HG03442 (cell line): ENCODE measurements around the gene NR1D2.

ENCODE experiments used
- ATAC-seq: cut with Tn5 transposase; IDR thresholded peaks from one replicate; pipeline ENCODE4 v1.9.1; 2021; ENCODE audit warnings: mild to moderate bottlenecking, moderate library complexity; ENCODE audit not compliant: unreplicated experiment

The NR1D2 gene

DNA sequence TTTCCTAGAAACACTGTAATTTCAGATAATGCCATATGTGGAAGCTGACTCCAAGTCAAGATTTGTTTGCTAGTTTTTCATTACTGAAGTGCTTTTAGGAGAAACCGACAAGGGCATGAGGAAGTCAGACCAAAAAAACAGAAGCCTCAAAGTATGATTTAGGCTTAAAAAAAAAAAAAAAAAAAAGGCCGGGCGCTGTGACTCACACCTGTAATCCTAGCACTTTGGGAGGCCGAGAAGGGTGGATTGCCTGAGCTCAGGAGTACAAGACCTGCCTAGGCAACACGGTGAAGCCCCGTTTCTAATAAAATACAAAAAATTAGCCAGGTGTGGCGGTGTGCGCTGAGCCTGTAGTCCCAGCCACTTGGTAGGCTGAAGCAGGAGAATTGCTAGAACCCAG is 16.6 kb upstream of the NR1D2 start:
- ATAC-seq: no peak

DNA sequence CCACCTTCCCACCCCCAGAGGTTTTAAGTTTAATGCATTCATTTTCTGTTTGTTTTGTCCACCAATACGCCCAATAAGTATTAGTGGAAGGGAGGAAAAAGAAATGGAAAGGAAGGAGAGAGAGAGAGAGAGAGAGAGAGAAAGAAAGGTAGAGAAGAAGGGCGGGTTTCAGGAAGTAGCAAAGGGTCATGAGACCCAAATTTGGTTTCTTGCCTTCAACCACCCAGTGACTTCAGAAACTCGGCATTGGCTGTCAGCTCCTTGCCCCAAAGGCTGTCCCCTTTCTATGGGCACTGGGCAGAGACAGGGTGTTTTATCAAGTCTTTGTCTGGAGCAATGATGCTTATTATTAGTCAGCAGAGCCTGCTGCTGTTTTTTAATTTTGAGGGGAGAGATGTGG is 13.5 kb upstream of the NR1D2 start:
- ATAC-seq: no peak

DNA sequence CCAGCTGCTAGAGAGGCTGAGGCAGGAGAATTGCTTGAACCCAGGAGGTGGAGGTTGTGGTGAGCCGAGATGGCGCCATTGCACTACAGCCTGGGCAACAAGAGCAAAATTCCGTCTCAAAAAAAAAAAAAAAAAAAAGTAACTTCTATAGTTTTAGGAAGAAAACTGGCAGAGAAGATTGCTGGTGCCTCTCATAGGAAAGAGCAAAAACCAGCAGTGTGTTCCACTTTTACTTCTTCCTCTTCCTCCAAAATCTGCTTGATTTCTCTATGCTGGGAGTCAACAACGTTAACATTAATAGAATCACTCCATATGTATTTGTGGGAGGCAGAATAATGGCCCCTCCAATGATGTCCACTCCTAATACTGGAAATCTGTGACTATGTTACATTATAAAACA is 12.5 kb upstream of the NR1D2 start:
- ATAC-seq: no peak

DNA sequence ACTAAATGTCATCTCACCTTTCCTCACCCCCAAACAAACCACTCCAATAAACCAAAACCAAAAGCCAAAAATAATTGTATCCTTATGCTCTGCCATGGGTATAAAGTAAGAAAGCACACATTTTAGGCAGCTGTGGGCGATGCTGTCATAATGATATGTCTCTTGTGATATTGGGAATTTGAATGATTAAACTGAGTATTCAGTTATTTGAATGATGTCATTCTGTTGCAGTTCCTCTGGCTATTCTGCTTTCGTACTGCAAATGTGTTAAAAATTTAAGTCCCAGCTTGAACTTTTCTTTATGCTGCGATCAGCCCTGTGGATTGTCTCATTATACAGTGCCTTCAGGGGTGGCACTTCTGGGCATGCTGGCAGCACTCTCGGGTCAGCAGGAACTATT is 10.8 kb upstream of the NR1D2 start:
- no peak for ATAC-seq

DNA sequence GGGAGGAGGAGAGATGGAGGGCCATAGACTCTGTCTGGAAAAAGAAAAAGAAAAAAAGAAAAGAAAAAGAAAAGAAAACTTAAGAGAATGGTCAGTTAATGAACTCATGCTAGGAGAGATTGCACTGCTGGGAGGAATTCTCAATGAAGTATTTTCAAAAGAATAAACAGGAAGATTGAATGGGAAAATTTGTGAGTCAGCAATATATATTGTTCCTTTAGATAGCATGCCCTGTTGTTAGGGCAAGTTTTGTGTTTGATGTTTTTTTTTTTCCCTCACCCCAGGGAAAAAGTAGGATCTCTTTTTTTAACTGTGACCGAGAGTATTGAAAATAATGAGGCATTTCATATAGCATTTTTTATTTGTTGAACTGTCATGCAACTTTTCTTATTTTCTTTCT is 7.8 kb upstream of the NR1D2 start:
- ATAC-seq: no peak

DNA sequence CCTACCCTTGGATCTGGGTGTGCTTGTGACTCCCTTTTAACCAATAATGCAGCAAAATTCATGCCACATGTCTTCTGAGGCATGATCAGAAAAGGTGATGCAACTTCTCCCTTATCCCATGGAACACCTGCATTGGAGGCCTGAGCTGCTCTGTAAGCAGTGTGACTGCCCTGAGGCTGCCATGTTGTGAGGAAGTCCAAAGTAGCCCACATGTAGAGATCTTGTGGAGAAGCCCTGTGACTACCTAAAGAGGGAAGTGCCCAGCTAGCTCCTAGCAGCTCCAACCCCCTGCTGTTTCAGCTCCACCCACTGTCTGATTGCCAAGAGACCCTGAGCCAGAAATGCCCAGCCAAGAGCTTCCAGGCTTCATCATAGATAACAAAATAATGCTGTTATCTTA is 6.4 kb upstream of the NR1D2 start:
- no peak for ATAC-seq

DNA sequence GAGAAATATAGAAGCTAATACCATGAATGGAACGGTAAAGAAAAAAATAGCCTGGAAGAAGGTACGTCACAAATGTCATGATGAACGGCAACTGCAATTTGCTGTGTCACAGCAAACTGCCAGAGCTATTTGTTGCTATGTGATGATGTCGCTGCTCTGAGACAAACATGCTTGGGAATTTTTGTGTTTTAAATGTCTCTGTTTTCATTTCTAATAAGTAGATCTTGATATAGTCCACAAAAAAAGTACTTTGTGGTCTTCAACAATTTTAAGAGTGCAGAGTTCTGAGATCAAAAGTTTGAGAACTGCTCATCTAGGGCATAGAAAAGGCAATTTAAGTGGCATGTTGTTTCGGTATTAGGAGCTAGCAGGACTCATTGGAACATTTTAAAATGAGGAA is 4.3 kb upstream of the NR1D2 start:
- no peak for ATAC-seq

DNA sequence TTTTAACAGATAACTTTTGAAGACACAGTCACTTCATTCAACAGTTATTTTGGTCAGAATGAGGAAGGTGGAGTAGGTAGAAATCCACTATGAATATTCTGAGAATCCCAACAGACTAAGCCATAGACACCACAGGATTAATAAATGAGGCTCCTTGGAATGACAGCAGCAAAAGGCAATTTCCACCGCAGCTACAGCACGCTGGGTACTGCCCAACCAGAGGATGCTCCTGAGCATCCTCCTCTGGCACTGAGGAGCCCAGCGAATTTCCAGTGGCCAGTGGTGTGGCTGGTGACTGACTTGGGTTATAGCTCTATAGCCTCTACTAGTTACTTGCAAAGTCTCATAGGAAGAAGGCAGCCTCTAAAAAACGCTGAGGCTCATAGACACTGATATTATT is 3.6 kb upstream of the NR1D2 start:
- no peak for ATAC-seq

DNA sequence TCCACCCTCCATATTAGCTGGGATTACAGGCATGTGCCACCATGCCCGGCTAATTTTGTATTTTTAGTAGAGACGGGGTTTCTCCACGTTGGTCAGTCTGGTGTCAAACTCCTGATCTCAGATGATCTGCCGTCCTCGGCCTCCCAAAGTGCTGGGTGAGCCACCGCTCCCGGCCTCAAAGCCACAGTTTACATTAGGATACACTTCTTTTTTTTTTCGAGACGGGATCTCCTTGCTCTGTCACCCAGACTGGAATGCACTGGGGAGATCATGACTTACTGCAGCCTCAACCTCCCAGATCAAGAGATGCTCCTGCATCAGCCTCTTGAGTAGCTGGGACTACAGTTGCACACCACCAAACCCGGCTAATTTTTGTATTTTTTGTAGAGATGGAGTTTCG is 2.5 kb upstream of the NR1D2 start:
- ATAC-seq: no peak

DNA sequence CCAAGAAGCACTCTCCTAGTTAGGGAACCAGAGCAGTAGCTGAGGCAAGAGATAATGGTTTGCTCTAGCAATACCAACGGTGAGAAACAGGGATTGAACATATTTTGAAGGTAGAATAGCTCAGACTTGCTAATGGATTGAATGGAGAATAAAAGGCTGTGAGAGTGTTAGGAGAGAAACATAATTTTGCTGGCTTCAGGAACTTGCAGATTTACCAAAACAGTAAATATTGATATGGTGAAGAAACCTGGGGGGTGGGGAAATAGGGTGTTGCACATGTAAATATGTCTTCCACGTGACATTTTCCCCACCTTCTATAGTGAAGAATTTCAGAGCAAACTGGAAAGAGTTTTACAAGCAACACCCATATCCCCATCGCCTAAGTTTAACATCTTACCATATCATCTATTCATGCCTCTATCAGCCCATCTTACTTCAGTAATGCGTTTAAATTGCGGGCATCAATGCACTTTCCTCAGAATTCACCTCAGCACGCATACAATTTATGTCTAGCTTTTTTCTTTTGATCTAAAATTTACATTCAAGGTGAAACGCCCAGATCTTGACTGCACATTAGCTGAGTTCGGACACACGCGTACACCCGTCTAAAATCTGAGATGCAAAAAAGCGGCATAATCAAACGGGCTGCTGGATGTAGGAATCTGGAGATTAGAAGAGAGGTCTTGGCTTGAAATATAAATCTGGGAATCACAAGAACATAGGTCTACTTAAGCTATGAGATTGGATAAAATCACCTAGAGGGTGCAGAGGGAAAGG is 891 bp upstream of the NR1D2 start:
- ATAC-seq: no peak

DNA sequence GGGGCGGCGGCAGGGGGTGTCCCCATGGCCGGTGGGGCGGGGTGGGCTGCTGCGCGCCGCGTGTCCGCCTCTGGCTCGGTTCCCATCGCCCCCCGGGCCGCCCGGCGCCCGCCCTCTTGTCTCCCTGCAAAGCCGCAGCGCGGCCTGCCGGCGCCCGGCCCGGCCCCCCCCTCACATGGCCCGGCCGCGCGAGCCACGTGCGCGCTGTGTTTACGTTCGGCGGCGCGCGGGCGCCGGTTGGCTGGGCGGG is 502 bp downstream of the NR1D2 start:
- no peak for ATAC-seq

DNA sequence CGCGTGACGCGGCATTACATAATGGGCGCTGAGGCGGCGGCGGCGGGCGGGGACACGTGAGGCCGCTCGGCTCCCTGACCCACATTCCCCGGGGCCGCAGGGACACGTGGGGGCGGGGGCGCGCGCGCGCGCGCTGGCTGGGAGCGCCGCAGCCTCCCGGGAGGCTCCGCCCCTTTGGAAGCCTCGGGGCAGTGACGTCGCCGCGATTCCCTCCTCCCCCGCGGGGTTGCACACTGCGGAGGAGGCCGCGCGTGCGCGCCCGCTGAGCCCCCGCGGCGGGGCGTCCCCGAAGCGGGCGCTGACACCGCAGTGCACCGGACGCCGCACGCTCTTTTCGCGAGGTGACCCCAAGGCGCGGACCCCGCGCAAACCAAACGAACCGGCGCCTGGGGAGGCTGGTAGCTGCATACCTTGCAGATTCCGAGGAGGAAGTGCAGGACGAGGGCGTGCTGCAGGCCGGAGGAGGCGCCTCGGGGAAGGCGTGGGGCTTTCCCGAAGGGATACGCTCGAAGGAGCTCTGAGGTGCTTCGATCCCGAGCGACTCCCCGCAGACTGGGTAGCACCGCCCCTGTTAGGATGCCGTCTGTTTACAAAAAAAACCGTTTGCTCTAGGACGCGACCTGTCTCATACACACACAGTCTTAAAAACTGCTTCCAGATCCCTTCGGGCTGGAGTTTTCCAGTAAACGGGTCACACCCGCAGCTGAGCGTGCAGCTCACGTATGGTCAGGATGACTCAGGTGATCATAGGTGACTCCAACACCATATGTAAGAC is 1.0 kb downstream of the NR1D2 start:
- ATAC-seq: peak; percentile 70

DNA sequence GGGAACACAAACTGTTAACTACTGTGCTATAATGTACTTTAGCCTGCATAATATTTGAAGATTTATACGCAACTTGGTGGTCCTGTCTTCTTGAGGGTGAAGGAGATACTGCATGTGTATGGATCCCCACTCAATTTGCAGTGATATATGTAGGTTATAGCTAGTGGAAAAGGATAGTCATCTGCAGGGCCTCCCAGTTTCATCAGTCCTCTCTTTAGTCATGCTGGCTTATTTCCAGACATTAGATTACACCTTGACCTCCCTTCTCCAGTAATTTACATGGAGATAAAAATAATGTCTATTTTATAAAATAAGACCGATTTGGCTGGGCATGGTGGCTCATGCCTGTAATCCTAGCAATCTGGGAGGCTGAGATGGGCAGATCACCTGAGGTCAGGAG is 3.7 kb downstream of the NR1D2 start:
- no peak for ATAC-seq

DNA sequence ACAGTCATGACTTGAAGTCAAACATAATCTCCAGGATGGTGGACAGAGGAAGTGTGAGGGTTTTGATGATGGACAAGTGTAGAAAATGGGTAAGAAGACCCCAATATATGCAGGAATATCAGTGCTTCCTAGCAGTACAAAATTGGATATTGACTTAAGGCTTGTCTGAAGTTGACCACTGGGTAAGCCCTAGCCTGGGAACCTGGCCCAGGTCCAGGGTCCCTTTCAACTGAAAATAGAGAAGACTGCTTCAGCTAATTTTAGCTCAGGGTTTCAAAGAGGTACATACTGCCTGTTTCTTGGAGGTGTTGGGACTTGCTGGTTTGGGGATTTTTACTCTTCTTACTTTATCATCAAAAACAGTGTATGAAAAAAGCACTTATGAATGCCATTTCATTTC is 4.7 kb downstream of the NR1D2 start:
- peak; percentile 13 for ATAC-seq

DNA sequence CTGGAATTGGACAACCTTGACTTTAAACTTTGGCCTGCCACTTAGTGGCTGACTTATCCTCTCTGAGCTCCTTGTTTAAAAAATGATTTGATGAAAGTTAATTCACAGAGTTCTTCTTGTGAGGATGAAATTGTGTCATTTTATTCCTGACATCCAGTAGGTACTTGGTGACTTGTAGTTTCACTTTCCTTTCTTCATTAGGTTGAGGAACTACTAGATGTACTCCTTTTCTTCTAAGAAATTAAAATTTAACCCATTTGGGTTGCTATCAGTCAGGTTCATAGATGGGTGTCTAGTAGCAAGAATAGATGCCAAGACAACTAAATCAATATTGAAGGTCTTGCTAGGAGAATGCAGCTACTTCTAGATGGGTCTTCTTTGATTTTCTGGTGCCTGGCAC is 5.2 kb downstream of the NR1D2 start:
- no peak for ATAC-seq

DNA sequence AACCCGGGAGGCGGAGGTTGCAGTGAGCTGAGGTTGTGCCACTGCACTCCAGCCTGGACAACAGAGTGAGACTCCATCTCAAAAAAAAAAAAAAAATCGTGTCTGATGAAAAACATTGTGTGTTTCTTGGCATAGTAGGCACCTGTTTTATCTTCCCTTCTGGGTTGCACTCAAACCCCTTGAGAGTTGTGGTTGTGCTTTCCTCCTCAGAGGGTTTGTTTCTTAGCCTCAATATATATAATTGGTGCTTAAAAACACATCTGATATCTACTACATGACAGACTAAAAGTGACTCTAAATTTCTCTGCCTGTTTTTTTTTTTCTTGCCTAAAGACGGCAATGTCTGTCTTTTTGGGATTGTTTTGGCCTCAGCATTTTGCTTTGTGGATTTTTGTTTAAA is 7.6 kb downstream of the NR1D2 start:
- peak; percentile 50 for ATAC-seq

DNA sequence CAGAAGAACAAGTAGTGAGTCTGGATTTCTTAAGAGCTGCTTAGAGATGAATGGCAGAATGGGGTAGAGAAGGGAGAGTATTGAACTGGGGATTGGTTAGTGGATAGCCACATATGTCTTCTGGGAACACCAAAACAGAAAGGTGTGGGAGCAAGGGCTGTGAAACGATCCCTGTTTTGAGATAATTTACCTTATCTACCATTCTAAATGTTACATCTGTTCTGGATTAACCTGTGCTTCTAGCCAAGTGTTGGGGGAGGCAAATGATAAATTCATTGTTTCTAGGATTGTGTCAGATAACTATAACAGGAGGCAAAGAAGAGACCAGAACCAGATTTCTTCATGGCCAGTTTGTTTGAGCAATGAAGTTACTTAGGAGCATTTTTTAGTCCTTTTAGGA is 8.4 kb downstream of the NR1D2 start:
- ATAC-seq: no peak

DNA sequence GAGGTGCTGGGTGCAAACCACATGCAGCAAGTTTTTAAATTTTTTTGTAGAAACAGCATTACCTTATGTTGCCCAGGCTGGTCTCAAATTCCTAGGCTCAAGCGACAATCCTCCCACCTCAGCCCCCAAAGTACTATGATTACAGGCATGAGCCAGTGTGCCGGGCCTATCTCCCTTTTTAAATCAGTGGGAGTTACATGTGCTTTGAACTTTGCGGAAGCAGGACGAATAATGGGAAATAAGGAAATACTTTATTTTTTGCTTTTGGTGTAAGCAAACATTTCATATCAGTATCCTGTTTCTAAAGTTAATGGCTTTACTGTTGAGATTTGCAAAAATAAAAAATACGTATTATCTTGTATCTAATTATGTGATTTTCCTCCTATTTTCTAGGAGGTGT is 9.1 kb downstream of the NR1D2 start:
- ATAC-seq: no peak

DNA sequence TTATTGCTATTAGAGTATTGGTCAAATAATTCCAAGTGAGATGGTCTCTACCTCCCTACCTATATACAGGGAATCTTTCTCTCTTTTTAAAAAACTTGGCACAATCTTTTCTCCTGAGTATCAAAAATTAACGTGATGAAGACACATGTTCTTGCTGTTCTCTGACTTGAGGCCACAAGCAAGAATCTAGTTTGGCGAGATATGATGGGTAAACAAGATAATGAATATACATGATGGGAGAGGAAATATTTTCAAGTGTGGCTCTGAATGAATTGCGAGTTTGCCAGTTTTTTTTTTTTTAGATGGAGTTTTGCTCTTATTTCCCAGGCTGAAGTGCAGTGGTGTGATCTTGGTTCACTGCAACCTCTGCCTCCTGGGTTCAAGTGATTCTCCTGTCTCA is 11.6 kb downstream of the NR1D2 start:
- no peak for ATAC-seq

DNA sequence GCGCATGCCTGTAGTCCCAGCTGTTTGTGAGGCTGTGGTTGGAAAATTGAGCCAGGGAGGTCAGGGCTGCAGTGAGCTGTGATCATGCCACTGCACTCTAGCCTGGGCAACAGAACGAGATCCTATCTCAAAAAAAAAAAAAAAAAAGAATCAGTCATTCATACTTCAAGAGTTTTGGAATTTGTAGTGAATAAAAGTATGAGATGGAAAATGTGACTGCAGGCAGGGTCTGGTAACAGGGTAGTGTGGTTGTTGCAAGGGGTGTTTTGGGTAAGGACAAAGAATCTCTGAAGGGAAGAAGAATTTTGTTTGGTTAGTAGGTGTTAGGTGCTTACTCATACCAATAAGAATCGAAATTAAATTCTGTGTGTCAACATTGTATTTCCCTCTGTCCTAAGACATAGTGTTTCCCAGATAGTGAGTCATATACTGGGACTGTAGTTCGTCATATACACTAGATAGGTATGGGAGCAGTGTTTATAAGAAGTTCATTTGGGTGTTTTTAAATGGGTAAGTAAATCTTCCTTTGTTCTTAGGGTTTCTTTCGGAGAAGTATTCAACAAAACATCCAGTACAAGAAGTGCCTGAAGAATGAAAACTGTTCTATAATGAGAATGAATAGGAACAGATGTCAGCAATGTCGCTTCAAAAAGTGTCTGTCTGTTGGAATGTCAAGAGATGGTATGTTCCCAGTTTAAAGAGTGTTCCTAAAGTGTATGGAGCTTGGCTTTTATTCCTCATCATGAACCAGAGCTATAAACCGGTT is 14.2 kb downstream of the NR1D2 start:
- ATAC-seq: peak; percentile 60

DNA sequence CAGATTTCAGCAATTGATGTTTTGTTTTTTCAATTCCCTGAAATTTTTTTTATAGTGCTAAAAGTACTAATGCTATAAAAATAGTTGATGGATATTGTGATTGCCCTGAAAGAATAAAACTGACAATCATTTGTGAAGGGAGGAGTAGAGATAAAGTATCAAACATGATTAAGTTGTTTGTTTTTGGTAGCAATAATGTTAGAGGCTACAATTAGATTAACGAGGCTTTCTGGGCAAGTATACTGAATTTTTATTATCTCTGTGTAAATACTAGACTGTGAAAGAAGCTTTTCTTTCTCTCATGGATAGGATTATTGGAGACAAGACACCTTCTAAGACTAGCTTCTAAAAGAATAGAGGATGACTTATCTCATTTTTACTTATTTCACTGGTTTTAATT is 15.6 kb downstream of the NR1D2 start:
- ATAC-seq: no peak

DNA sequence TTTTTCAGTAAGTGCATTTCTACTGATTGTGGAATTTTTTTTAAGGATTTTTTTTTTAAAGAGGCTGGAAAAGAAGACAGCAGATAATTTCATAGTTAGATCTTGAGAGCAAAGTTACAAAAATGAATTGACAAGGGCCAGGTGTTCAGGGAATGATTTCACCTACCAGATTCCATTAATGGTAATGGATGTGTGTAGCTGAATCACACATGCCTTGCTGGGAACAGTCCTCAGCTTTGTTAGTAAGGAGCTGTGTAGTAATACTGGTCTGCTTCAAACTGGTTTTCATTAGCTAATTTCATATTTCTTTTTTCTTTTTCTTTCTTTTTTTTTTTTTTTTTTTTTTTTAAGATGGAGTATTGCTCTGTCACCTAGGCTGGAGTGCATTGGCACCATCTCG is 16.0 kb downstream of the NR1D2 start:
- no peak for ATAC-seq
